GM18511 (cell line): Measurements from ENCODE around the gene COTL1.

ENCODE experiments used
- ATAC-seq: cut with Tn5 transposase; IDR thresholded peaks from one replicate; pipeline ENCODE4 v1.9.1; 2021; ENCODE audit warnings: mild to moderate bottlenecking, moderate library complexity; ENCODE audit not compliant: unreplicated experiment

COTL1 gene

DNA sequence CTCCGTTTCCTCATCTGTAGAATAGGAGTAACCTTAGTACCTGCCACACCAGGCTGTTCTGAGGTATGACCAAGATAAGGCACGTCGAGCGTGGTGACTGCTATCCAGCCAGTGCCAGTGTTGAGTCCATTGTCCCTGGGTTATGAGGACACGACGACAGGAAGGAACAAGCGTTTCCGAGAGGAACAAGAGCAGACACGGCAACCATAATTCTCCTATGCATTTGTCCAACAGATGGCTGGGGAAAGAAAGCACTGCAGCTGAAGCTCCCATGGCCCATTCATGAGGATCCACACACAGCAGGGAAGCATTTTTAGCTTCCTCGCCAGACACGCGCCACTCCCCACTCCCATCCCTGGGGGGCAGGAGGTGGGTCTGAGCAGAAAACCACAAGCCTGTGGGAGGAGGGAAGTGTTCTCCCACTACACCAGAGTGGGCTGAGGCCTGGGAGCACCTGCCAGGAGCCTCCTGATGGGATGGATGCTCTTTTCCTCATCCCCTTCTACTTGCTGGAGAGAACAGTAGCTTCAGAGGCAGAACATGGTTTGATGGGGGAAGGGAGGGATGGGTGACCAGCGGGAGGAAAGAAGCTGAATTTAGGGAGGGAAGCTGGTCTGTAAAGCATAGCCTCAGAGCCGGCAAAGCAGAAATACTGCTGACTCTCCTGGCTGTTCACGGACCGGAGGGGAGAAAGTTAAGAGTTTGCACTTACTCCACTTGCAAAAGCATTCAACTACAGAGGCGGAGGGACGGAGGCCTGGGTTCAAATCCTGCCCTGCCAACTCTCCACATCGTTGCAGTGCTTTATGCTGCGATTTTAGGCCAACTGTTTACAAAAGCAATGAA is 2.7 kb downstream of the COTL1 start:
- ATAC-seq: no peak

DNA sequence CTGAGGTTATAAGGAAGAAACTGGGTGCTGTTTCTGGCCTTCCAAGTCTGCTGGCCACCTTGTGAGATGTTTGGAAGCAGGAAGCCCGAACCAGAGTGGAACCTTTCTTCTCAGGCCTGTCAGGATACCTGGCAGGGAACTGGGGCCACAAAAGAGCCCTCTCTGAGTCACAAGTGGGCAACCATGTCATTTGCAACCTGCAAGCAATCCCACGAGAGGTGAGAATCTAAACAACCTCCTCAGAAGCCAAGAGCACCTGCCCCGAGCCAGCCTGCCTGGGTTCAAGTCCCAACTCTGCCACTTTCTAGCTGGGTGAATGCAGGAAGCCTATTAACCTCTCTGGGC is 3.3 kb downstream of the COTL1 start:
- ATAC-seq: no peak

DNA sequence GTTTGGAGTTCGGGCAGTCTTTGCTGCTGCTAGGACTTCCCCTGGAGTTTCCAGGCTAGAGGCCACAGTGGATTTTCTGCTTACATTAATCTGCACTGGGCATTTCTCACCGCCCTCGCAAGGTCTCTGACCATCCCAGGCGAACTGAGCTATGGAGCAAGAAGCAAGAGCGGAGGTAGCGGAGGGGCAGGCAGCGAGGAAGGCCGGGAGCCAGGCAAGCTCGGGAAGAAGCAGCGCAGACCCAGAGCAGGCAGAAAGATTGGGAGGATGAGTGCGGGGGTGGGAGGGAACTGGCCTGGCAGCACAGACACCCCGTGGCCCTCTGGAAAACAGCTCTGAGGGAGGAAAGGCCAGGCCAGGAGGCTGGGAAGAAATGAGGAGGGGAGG is 3.8 kb downstream of the COTL1 start:
- no peak for ATAC-seq

DNA sequence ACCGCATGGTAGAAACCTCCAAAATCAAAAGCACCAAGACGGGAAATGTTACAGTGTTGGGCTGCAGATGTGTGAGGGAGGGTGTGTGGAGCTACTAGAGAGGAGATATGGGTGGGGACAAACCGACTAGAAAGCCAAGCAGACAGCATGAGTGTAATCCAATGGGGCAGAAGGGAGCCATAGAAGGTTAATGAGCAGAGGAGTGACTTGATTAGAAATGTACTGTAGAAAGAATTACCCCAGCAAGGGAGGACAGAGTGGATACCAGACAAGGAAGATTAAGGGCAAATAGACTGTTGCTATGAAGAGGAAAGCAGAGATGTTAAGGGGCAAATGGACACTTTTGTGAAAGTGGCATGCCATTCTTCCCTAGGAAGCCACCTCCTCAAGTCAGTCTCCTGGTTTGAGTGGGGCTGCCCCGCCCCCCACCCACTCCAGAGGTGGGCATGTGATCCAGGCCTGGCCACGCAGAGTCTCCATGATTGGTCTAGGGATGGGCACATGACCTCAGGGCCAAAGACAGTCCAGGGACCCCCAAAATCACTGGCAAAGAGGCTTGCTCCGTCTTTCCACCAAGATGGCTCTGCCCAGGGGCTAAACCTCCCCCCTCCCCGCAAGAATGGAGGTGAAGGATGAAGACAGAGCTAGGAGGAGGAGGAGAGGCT is 4.3 kb downstream of the COTL1 start:
- ATAC-seq: no peak

DNA sequence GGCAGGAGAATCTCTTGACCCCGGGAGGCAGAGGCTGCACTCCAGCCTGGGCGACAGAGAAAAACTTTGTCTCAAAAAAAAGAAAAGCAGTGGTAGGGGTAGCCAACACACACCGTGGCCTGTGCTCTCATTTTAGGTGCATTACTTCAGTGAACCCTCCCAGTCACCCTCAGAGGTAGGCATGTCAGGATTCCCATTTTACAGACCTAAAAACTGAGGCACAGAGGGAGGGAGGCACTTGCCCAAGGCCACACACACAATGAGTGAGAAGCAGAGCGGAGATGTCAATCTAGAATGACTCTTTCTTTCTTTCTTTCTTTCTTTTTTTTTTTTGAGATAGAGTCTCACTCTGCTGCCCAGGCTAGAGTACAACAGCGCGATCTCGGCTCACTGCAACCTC is 5.2 kb downstream of the COTL1 start:
- no peak for ATAC-seq

DNA sequence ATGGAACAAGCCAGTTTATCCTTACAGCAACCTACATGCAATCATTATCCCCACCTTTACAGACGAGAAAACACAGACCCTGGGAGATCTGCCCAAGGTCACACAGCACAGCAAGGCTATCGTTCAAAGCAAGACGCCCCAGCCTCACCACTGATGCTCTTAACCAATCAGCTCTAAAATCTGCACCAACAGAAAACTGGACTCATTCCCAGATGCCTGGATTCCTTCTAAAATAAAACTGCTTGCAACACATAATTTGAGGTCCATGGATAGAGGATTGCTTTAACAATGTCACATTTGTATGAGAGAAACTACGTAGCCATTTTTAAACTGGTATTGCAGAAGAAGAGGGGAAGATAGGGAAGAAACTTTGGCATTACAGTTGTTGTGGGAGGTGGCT is 6.8 kb downstream of the COTL1 start:
- no peak for ATAC-seq

DNA sequence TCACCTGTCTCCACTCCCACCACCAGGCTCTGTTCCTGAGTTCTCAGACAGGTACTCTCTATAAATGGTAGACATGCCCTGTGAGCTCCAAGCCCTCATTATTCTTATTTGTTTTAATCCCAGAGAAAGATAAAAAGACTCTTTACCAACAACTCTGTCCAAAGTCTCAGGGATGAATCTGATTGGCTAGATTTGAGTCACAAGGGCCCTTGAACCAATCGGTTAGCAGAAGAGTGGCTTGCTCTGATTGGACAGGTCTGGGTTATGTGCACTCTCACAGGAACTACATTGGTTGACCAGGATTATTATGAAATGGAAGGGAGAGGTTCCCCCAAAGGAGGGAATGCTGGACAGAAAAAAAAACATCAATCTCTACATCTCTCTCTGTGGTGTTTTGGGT is 7.5 kb downstream of the COTL1 start:
- ATAC-seq: no peak

DNA sequence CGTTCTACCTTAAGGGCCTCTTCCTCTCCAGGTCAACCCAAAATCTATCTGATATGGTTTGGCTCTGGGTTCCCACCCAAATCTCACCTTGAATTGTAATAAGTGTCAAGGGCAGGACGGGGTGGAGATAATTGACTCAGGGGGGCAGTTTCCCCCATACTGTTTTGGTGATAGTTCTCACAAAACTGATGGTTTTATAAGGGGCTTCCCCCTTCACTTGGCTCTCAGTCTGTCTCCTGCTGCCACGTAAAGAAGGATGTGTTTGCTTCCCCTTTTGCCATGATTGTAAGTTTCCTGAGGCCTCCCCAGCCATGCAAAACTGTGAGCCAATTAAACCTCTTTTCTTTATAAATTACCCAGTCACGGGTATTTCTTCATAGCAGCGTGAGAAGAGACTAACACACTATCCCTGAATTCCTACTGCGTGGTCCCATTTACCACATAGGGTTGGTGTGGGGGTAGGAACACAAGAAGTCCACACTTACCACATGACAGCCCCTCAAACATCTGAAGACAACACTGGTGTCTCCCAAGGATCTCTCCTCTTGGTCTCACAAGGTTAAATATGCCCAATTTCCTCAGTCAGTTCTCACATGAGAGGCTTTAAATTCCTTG is 8.2 kb downstream of the COTL1 start:
- no peak for ATAC-seq

DNA sequence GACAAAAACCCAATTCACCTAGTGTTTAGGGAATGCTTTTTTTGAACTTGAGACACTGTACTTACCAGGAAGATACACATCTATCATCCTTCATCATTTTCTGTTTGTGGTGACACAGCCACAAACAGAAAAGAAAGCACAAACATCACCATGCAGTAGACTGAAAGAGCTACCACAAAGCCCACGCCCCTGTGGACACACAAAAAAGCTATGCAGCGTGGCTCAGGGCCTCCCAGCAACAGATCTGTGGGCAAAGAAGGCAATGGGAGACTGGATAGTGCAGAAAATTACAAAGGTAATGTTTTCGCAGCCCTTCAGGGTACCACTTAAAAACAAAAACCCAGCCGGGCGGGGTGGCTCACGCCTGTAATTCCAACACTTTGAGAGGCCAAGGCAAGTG is 9.6 kb downstream of the COTL1 start:
- ATAC-seq: no peak

DNA sequence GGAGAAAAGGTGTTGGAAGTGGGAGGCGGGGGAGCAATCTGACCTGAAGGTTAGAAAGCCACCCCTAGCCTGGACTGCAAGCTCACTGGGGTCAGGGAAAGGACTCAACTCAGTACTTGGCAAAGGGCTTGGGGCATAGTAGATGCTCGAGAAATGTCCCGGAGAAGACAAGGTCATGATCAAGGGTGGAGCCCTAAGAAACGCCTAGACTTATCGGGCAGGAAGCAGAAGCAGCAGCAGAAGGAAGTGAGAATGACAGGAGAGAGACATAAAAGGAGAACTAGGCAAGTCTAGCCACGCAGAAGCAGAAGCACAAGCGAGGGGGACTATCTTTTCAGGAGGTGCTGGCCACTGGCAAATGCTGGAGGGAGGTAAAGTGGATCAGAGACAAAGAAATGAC is 10.2 kb downstream of the COTL1 start:
- peak; percentile 73 for ATAC-seq

DNA sequence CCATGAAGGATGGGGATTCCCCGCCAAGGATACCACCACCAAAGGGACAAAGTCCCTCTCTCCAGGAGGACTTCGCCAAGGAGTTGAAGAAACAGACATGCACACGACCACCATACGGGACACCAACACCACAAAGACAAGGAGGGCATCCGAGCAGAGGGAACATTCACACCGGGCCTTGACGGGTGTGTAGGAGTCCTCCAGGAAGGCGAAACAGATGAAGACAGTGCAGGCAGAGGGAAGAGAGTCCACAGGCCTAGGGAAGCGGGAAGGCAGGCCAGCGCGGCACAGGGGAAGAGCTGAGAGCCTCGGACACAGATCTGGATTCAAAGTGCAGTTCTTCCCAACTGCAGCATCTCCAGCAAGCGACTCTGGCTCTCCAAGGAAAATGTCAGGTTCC is 10.8 kb downstream of the COTL1 start:
- ATAC-seq: no peak

DNA sequence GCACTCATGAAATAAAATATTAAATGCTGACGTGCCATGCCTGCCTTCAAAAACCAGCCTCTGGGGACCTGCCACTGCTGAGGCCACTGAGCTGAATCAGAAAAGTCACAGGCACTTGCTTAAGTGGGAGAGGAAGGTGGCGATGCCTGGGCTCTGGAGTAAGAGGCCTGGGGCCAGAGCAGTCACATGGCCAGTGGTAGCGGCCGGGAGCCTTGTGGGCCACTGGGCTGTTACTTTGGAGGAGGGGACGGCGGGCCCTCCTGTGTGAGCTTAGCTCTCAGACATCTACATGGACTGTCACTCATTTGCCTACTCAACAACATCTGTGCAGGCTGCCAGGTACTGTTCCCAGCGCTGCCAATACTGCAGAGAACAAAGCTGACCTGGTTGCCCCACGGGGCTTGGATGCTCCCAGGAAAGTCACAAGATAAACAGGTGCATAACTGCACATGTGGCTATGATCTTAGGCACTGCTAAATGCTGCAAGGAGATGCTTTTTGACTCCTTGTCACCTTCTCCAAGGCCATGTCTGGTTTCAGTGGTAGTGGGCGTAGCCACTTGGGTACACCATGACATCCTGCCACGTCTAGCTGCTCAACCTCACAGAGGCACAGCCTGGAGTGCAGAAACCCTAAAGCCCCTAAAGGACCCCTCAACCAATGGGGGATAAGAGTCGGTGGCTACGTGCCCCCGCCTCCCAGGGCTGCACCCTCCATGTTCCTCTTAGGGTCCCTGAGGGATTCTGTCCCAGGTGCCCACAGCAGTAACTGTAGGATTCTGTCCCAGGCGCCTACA is 11.6 kb downstream of the COTL1 start:
- no peak for ATAC-seq

DNA sequence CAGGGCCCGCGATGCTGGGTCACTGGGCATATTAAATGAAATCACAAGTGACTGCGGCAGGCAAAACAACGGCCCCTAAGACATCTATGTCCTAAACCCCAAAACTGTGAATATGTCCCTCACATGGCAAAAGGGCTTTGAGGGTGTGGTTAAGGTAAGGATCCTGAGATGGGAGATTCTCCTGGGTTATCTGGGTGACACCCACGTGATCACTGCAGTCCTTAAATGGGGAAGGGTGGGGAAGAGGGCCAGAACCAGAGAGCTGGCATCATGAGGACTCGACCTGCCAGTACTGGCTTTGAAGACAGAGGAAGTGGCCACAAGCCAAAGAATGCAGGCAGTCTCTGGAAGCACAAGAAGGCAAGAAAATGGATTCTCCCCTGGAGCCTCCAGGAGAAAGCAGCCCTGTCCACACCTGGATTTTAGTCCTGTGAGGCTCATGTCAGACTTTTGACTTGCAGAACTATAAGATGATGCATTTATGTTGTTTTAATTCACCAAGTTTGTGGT is 12.5 kb downstream of the COTL1 start:
- no peak for ATAC-seq

DNA sequence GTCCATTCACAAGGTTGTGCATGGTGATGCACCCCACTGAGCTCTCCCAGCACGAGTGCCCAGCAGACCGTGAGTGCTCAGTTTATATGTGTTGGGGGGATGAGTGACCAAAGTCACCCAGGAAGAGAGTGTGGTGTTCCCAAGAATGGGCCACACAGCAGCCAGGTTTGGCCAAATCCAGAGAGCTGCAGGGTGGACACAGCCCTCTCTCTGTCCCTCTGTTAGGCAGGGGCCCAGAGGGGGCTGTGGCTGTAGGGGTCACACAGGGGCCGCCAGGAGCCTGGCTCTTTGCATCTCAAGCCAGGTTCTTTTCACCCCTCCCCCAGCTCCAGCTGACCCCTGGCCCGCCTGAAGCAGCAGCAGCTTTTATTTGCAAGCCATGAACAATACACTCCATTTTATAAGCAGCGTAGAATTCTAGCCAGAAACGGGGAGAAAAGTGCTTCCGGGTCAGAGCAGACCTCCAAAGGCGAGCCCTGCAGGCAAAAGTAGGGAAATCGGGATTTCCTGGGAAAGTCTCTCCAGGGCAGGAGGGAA is 13.3 kb downstream of the COTL1 start:
- ATAC-seq: no peak

DNA sequence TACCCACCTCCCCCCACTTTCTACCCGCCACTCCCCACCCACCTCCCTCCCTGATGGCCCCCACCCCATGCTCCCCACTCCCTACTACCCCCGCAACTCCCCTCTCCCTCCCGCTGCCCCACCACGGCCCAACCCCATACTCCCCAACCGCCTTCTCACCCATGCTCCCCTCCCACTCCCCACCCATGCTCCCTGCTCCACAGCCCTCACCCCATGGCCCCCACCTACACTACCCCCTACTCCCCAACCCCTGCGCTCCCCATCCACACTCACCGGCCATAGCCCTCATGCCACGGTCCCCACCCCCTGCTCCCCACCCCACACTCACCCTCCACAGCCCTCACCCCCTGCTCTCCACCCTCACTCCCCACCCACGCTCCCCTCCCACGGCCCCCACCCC is 13.9 kb downstream of the COTL1 start:
- ATAC-seq: no peak

DNA sequence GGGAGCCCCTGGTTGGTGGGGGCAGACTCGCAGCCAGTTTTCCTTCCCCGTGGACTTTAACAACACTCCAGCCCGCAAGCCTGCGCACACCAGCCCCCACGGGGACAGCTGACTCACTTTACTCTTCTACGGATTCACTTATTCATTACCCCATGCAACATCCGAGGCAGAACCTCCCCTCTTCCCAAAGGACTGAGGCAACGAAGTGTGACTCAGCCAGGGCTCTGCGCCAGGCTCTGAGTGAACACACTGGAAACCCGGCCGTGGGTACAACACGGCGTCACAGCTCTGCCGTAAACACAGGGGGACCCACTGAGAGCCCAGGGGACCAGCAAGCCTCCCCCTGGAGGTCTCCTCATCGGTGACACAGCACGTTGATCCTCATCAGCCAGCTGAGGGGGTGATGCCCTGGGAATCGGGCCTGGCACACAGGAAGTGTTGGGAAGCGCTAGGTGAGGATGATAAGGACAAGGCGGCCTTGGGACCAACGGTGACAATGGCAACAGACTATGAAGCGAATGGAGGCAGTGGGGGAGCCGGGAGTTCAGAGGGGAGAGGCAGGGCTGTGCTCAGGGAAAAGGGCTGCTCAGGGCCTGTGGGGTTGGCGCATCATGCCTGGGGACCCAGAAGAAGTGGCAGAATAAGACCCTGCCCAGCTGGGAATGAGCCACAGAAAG is 14.6 kb downstream of the COTL1 start:
- no peak for ATAC-seq

DNA sequence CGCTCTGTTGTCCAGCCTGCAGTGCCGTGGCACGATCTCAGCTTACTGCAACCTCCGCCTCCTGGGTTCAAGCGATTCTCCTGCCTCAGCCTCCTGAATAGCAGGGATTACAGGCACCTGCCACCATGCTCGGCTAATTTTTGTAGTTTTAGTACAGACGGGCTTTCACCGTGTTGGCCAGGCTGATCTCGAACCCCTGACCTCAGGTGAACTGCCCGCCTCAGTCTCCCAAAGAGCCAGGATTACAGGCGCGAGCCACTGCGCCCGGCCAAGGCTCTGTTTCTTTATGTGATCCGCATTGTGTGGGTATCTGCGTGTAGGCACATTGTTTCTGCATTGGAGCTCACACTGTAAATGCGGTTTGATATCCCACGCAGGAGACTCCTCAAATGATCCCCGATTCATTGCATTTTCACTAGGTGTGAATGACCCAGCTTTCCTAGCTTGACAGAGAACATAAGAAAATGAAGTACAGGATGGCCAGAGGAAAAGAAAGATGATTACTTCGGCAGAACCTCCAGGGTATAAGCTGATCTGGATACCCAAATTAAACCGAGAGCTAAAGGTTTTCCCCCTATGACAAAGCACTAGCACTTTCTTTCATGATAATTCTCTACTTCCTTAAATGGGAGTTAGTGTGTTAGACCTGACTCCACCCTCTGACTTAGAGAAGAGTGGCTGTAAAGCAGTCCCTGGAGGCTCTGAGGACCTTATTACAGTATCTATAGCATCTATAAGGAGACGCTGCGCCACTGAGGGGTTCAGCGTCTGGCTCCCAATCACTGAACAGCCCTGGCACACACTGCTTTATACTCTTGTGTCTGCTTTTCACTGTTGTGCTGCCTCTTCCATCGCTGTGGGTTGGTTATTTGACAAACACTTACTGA is 17.3 kb downstream of the COTL1 start:
- peak; percentile 75 for ATAC-seq

DNA sequence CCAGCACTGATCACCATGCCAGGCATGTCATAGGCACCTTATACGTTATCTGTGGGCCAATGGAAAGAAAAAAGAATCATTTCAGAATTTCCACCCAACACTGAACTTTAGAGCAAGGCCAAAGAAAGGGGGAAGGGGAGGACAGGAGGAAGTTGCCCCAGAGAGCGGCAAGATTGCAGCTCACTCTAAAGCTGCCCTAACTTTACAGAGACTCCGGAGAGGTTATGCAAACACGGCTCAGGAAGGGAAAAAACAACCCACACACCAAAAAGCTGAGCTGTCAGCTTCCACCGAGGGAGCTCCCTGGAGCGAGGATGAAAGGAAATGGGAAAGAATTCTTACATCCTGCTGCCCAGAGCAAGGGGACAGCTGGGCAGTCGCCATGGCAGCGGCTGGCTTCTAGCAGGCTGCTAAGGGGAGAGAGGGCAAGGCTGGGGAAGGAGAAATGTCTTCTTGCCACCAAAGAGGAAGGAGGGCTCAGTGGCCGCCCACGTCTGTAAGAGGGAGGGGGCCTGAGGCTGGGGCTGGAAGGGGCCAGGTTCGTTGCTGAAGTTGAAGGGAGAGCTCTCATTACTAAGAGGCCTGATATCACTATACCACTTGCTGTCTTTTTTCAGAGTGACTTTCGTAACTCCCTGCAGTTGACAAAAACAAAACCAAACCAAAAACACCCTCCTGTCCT is 18.2 kb downstream of the COTL1 start:
- peak; percentile 51 for ATAC-seq

DNA sequence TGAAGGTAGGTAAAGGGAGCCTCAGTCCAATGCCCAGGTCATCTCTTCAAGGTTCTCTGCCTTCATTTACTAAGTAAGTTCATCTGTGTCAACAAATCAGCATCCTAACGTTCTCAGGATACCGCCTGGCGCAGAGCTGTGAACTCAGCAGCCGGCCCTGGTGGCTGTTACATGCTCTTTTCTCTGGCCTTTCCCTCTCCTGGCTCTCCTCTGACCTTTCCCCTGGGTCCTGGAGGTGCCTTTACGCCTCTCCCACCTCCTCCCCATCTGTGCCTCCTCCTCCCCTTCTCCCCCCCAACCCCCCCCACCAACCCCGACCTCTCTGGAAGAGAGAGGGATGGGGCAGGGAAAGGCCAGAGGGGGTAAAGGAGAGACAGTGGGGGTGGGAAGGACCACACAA is 19.5 kb downstream of the COTL1 start:
- ATAC-seq: no peak
